PFSK-1 (cell line): ENCODE results near the gene FGF14.

Experiments
- FOXP2 ChIP-seq: optimal IDR thresholded peaks from 2 replicates; pipeline ENCODE3; 2011; ENCODE audit warnings: borderline replicate concordance, control low read depth, inconsistent platforms; ENCODE audit not compliant: insufficient read depth; ENCODE audit errors: extremely low read length, extremely low read depth
- POLR2AphosphoS5 ChIP-seq: IDR thresholded peaks from 2 replicates; pipeline ENCODE4 v1.6.1; 2012; ENCODE audit warnings: low read depth, mild to moderate bottlenecking, control low read depth, low read length, moderate library complexity
- SIN3A ChIP-seq: IDR thresholded peaks from 2 replicates; pipeline ENCODE4 v1.6.1; 2012; ENCODE audit warnings: mild to moderate bottlenecking, low read length, moderate library complexity, borderline replicate concordance; ENCODE audit not compliant: insufficient read depth
- TAF1 ChIP-seq: IDR thresholded peaks from 2 replicates; pipeline ENCODE4 v1.6.1; 2012; ENCODE audit warnings: low read length, control low read depth, borderline replicate concordance; ENCODE audit not compliant: insufficient read depth
- TF ChIP-seq, protein P1 (sequence below), 2 experiments: IDR thresholded peaks; 2 replicates each; pipeline versions ENCODE4 v1.6.1 to v1.8.0; 2011 to 2012; ENCODE audit warnings: low read depth in 2 of 2, low read length in 2 of 2, control low read depth in 1 of 2, inconsistent platforms in 1 of 2, mild to moderate bottlenecking in 1 of 2, moderate library complexity in 1 of 2; ENCODE audit not compliant: insufficient read depth in 1 of 2

FGF14 gene

DNA sequence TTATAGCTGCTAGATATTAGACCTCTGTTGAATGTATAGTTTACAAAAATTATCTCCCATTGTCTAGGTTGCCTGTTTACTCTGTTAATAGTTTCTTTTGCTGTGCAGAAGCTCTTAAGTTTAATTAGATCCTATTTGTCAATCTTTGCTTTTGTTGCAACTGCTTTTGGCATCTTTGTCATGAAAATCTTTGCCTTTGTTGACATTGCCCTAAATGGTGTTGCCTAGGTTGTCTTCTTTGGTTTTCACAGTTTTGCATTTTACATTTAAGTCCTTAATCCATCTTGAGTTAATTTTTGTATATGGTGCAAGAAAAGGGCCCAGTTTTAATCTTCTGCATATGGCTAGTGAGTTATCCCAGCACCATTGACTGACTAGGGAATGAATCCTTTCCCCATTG is 618.3 kb downstream of the FGF14 start:
- no peak for TF ChIP-seq FOXP2
- TF ChIP-seq SIN3A, result no peak
- no peak for TF ChIP-seq POLR2AphosphoS5
- TF ChIP-seq TAF1, result no peak
- TF ChIP-seq, protein P1, sequence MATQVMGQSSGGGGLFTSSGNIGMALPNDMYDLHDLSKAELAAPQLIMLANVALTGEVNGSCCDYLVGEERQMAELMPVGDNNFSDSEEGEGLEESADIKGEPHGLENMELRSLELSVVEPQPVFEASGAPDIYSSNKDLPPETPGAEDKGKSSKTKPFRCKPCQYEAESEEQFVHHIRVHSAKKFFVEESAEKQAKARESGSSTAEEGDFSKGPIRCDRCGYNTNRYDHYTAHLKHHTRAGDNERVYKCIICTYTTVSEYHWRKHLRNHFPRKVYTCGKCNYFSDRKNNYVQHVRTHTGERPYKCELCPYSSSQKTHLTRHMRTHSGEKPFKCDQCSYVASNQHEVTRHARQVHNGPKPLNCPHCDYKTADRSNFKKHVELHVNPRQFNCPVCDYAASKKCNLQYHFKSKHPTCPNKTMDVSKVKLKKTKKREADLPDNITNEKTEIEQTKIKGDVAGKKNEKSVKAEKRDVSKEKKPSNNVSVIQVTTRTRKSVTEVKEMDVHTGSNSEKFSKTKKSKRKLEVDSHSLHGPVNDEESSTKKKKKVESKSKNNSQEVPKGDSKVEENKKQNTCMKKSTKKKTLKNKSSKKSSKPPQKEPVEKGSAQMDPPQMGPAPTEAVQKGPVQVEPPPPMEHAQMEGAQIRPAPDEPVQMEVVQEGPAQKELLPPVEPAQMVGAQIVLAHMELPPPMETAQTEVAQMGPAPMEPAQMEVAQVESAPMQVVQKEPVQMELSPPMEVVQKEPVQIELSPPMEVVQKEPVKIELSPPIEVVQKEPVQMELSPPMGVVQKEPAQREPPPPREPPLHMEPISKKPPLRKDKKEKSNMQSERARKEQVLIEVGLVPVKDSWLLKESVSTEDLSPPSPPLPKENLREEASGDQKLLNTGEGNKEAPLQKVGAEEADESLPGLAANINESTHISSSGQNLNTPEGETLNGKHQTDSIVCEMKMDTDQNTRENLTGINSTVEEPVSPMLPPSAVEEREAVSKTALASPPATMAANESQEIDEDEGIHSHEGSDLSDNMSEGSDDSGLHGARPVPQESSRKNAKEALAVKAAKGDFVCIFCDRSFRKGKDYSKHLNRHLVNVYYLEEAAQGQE (IDR thresholded peaks at IDR 0.05; ENCODE audit: insufficient read depth in 1 of 2, low read depth in 2 of 2, low read length in 2 of 2), result no peak

DNA sequence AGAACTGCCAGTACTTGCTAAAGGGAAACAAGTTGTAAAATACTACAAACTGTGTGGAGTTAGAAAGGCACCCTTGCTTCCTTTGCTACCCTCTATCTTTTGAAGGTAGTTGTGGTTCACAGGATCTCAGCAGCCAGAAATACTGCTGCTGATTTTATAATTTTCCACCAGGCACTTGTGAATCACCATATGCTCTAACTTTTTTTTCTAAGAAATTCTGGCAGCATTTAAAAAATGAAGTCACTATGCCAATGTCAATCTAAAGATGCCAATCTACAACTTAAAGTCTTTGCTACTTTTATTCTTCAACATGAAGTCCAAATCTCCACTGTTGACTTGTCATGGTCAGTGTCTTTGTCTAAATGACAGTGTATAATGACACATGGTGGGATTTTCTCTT is 621.6 kb downstream of the FGF14 start:
- TF ChIP-seq SIN3A (no peak), FOXP2 (no peak), TAF1 (no peak), POLR2AphosphoS5 (no peak)
- TF ChIP-seq, protein P1 (IDR thresholded peaks at IDR 0.05; ENCODE audit: insufficient read depth in 1 of 2, low read depth in 2 of 2, low read length in 2 of 2), result no peak

DNA sequence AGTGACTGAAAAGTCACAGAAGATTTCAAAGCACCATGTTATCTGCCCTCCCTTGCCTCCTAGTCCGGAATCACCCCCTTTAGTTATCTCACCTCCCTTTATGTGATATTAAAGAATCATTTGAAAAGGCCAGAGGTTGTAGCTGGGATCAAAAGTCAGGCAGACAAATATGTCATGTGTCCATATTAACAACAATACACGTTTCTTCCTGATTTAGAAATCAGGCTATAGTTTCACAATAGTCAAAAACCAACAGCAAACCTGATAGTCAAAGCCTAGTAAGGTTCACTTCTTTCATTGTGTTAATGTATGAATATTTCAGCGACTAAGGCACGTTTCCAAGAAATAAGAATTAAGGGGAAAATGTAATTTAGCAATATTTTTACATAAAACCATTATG is 622.7 kb downstream of the FGF14 start:
- TF ChIP-seq FOXP2, result no peak
- TF ChIP-seq, protein P1 (IDR thresholded peaks at IDR 0.05; ENCODE audit: insufficient read depth in 1 of 2, low read depth in 2 of 2, low read length in 2 of 2), result no peak
- no peak for TF ChIP-seq TAF1

DNA sequence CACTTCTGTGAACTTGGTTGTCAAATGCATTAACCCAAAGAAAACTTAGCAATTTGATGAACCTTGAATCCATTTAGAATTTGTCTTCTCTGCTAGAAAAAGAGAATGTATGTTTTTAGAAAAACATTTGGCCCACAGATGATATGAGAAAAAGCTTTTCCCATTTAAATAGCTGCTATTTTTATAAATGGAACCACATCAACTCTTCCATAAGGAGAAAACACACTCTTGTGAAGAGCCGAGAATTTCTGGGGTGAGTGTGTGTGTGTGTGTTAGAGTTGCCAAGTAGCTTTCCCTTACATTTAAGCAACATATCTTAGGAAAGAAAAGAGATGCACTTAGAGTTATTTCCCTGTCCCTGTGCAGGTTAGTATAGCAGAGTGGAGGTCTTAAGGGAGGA is 626.6 kb downstream of the FGF14 start:
- TF ChIP-seq TAF1, result no peak
- TF ChIP-seq, protein P1 (IDR thresholded peaks at IDR 0.05; ENCODE audit: insufficient read depth in 1 of 2, low read depth in 2 of 2, low read length in 2 of 2), result no peak
- no peak for TF ChIP-seq POLR2AphosphoS5
- TF ChIP-seq SIN3A, result no peak
- no peak for TF ChIP-seq FOXP2

DNA sequence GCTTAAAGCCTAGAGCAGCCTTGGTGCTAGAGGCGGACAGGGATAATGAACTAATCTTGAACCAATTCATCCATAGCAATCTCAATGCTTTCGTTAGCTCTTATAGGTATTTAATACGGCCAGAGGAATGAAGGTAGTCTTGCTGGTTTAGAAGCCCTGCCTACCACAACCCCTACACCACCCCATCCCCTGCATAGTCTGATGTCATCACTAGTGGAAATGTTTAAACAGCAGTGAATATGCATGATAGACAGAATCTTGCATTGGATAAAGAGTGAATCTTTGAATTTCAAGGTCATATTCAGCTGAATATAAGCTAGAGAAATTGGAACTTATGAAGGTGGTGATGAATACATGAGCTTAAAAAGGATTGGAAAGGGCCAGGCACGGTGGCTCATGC is 627.5 kb downstream of the FGF14 start:
- TF ChIP-seq FOXP2, result no peak
- TF ChIP-seq POLR2AphosphoS5, result no peak
- TF ChIP-seq TAF1, result no peak
- TF ChIP-seq, protein P1 (IDR thresholded peaks at IDR 0.05; ENCODE audit: insufficient read depth in 1 of 2, low read depth in 2 of 2, low read length in 2 of 2), result no peak
- TF ChIP-seq SIN3A, result no peak
